CD14-positive monocyte (primary cell): ENCODE results near the gene LGALS8. TPM values are rescaled to one million over a fixed set of nuclear protein-coding genes. Genes with fewer than 3 reads are reported as not detected.

Source experiments
- DNase-seq, 3 donors: peaks; one replicate each; pipeline ENCODE4 v3.0.0-alpha.2; 2011 to 2022
- H2AFZ ChIP-seq: 2 replicates; pipeline ENCODE4 v1.6.0; 2012; ENCODE audit warnings: mild to moderate bottlenecking, low read depth, low read length, inconsistent platforms; ENCODE audit not compliant: insufficient read depth, poor library complexity, severe bottlenecking
- H3K27ac ChIP-seq, 2 donors: 1 replicate in 1 of 2; 2 replicates in 1 of 2; pipeline ENCODE4 v1.5.1; 2012 to 2013; ENCODE audit warnings: low read length in 2 of 2, control low read depth in 1 of 2, inconsistent platforms in 1 of 2, low read depth in 1 of 2, mild to moderate bottlenecking in 1 of 2
- H3K27me3 ChIP-seq, 2 donors: one replicate each; pipeline versions ENCODE4 v1.6.0 to v1.6.1; 2011 to 2013; ENCODE audit warnings: low read length in 2 of 2; ENCODE audit not compliant: control insufficient read depth in 2 of 2, insufficient read depth in 2 of 2
- H3K36me3 ChIP-seq, 2 donors: replicated peaks in 1 of 2; 1 replicate in 1 of 2; 2 replicates in 1 of 2; pipeline versions ENCODE4 v1.5.1 to v1.6.1; 2012 to 2013; ENCODE audit warnings: low read length in 2 of 2, control low read depth in 1 of 2, inconsistent platforms in 1 of 2, mild to moderate bottlenecking in 1 of 2; ENCODE audit not compliant: insufficient read depth in 2 of 2, control insufficient read depth in 1 of 2
- H3K4me1 ChIP-seq, 2 donors: 1 replicate in 1 of 2; 2 replicates in 1 of 2; pipeline versions ENCODE4 v1.5.1 to v1.6.1; 2012 to 2013; ENCODE audit warnings: low read length in 2 of 2, control low read depth in 1 of 2, inconsistent platforms in 1 of 2, mild to moderate bottlenecking in 1 of 2, moderate library complexity in 1 of 2; ENCODE audit not compliant: insufficient read depth in 2 of 2, control insufficient read depth in 1 of 2
- H3K4me2 ChIP-seq: replicated peaks from 2 replicates; pipeline ENCODE3; 2012; ENCODE audit warnings: low read length, moderate library complexity, mild to moderate bottlenecking; ENCODE audit not compliant: poor library complexity, severe bottlenecking; ENCODE audit errors: extremely low read depth
- H3K4me3 ChIP-seq, 3 experiments: fragments of 200-600 bp in 1 of 3; sonication (generic) in 1 of 3; replicated peaks in 1 of 3; 1 replicate in 2 of 3; 2 replicates in 1 of 3; pipeline ENCODE4 v1.5.1; 2011 to 2013; ENCODE audit warnings: low read length in 3 of 3, mild to moderate bottlenecking in 3 of 3, control low read depth in 2 of 3, low read depth in 2 of 3, inconsistent platforms in 1 of 3, moderate library complexity in 1 of 3
- H3K79me2 ChIP-seq: 2 replicates; pipeline ENCODE4 v1.6.0; 2012; ENCODE audit warnings: mild to moderate bottlenecking, control low read depth, inconsistent platforms, low read length, moderate library complexity; ENCODE audit not compliant: insufficient read depth
- H3K9ac ChIP-seq: 2 replicates; pipeline ENCODE4 v1.6.0; 2017; ENCODE audit warnings: low read length, mild to moderate bottlenecking; ENCODE audit not compliant: insufficient read depth, poor library complexity, severe bottlenecking
- H3K9me3 ChIP-seq, 2 donors: replicated peaks in 1 of 2; 1 replicate in 1 of 2; 2 replicates in 1 of 2; pipeline versions ENCODE4 v1.5.1 to v1.6.1; 2012 to 2013; ENCODE audit warnings: low read length in 2 of 2, control low read depth in 1 of 2; ENCODE audit not compliant: control insufficient read depth in 1 of 2, insufficient read depth in 1 of 2
- H4K20me1 ChIP-seq: 2 replicates; pipeline ENCODE4 v1.6.0; 2012; ENCODE audit warnings: mild to moderate bottlenecking, low read length, control low read depth, moderate library complexity; ENCODE audit not compliant: insufficient read depth
- H3K27ac Mint-ChIP-seq, 7 donors: one replicate each; pipeline ENCODE4 v1.8.0; 2020; ENCODE audit warnings: mild to moderate bottlenecking in 7 of 7, mixed read lengths in 7 of 7, moderate library complexity in 6 of 7, inconsistent platforms in 2 of 7
- H3K27me3 Mint-ChIP-seq, 3 donors: one replicate each; pipeline ENCODE4 v1.8.0; 2021 to 2022; ENCODE audit warnings: low read depth in 3 of 3, mild to moderate bottlenecking in 3 of 3, mixed read lengths in 3 of 3, moderate library complexity in 3 of 3, inconsistent platforms in 1 of 3
- H3K36me3 Mint-ChIP-seq, 2 donors: one replicate each; pipeline ENCODE4 v1.8.0; 2020; ENCODE audit warnings: mixed read lengths in 2 of 2, inconsistent platforms in 1 of 2, mild to moderate bottlenecking in 1 of 2
- H3K4me1 Mint-ChIP-seq: one replicate; pipeline ENCODE4 v1.8.0; 2020; ENCODE audit warnings: mild to moderate bottlenecking, mixed read lengths
- H3K4me3 Mint-ChIP-seq, 2 donors: one replicate each; pipeline ENCODE4 v1.8.0; 2020; ENCODE audit warnings: mild to moderate bottlenecking in 2 of 2, mixed read lengths in 2 of 2, moderate library complexity in 1 of 2
- H3K9me3 Mint-ChIP-seq, 7 donors: one replicate each; pipeline ENCODE4 v1.8.0; 2020 to 2022; ENCODE audit warnings: mixed read lengths in 7 of 7, mild to moderate bottlenecking in 6 of 7, moderate library complexity in 6 of 7, inconsistent platforms in 2 of 7
- CTCF ChIP-seq: fragments of 200-600 bp; IDR thresholded peaks from one replicate; pipeline ENCODE4 v1.8.0; 2022; ENCODE audit warnings: antibody characterized with exemption, mild to moderate bottlenecking
- whole genome bisulfite sequencing: methylation state at CpG from one replicate; pipeline ENCODE4 v1.1.5; 2013; ENCODE audit warnings: missing lambda C conversion rate; ENCODE audit not compliant: insufficient coverage; 5-methylcytosine and 5-hydroxymethylcytosine counted together
- intact Hi-C, 2 donors: fragments of 100-400 bp; cut with micrococcal nuclease; formaldehyde crosslinking; loops; one replicate each; pipeline versions ENCODE4 v1.15.0 to v1.15.1; 2023
- polyA plus RNA-seq, 3 donors: library from polyadenylated mRNA; depleted of rRNA in 1 of 3; unstranded in 2 of 3; stranded (reverse) in 1 of 3; fragments of 300-500 nt in 2 of 3; fragments of >200 nt in 1 of 3; fragmentation: Illumina TruSeq in 2 of 3; gene quantifications; 1 replicate in 2 of 3; 2 replicates in 1 of 3; pipeline ENCODE4 v1.2.3, GENCODE V29; 2012 to 2021

Gene LGALS8
- polyA plus RNA-seq, 3 donors = 58.9 to 84.6 (median 75.7) TPM

GRCh38 chr1:236480758-236481436 is 42.9 kb upstream of the LGALS8 start:
- Mint-ChIP-seq H3K9me3 (no peaks in the 10 kb centered on the region), H3K27ac (no peak overlapping the region), H3K27me3 (peaks cover 0 to 3% (median 0%) of the 10 kb centered on the region in 3 donors), H3K4me3 (no peak overlapping the region), H3K36me3 (no peaks in the 10 kb centered on the region), H3K4me1 (no peaks in the 10 kb centered on the region)
- Histone ChIP-seq H3K4me1 (no peaks in the 10 kb centered on the region), H3K4me3 (no peak overlapping the region), H3K79me2 (no peaks in the 10 kb centered on the region), H3K4me2 (no peak overlapping the region), H3K9me3 (no peaks in the 10 kb centered on the region), H3K27ac (no peak overlapping the region), H3K27me3 (no peaks in the 10 kb centered on the region), H3K36me3 (no peaks in the 10 kb centered on the region), H4K20me1 (no peaks in the 10 kb centered on the region), H3K9ac (no peak overlapping the region), H2AFZ (no peak overlapping the region)
- 94% methylated on average over 2 of the region's 5 CpGs for WGBS
- no peak for DNase-seq
- no peak for TF ChIP-seq CTCF
- intact Hi-C loops = no loop called here

- no peak overlapping the region for H3K9ac ChIP-seq
- H3K4me2 ChIP-seq = no peak overlapping the region
- H3K79me2 ChIP-seq = no peaks in the 10 kb centered on the region
- intact Hi-C loops = no loop called here
- DNase-seq = no peak
- H3K4me3 ChIP-seq = no peak overlapping the region
- H3K36me3 ChIP-seq = no peaks in the 10 kb centered on the region
- no peaks in the 10 kb centered on the region for H3K36me3 Mint-ChIP-seq
- no peak overlapping the region for H2AFZ ChIP-seq
- TF ChIP-seq CTCF = no peak
- no peak overlapping the region for H3K4me3 Mint-ChIP-seq
- H3K4me1 ChIP-seq = no peaks in the 10 kb centered on the region
- H3K9me3 Mint-ChIP-seq = no peaks in the 10 kb centered on the region
- H3K4me1 Mint-ChIP-seq = no peaks in the 10 kb centered on the region
- H3K27ac Mint-ChIP-seq = peak overlapping the region in 1 of 7 donors; percentile 57
- H4K20me1 ChIP-seq = no peaks in the 10 kb centered on the region
- H3K9me3 ChIP-seq = no peaks in the 10 kb centered on the region
- no peak overlapping the region for H3K27ac ChIP-seq
- WGBS = 92% methylated on average over 11 of the region's 14 CpGs
- no peaks in the 10 kb centered on the region for H3K27me3 ChIP-seq
- H3K27me3 Mint-ChIP-seq = peaks cover 0 to under 1% (median 0%) of the 10 kb centered on the region in 3 donors
Observed at GRCh38 chr1:236484310-236484971, 39.3 kb upstream of the LGALS8 start.
